Body of pancreas (tissue), 4 donors: ENCODE results near the gene IL18RAP.

Experiments used
- CTCF ChIP-seq, 7 experiments: fragments of 450-650 bp in 4 of 7; fragments of 200-600 bp in 3 of 7; sonication (generic) in 3 of 7; IDR thresholded peaks; one replicate each; pipeline ENCODE4 v1.5.1; 2016 to 2019; ENCODE audit warnings: antibody characterized with exemption in 7 of 7
- POLR2A ChIP-seq, 3 donors: fragments of 450-650 bp; IDR thresholded peaks; one replicate each; pipeline ENCODE4 v1.6.1; 2016; ENCODE audit warnings: antibody characterized with exemption in 3 of 3, mild to moderate bottlenecking in 2 of 3

- TF ChIP-seq CTCF (IDR thresholded peaks at IDR 0.05) (no peak), POLR2A (IDR thresholded peaks at IDR 0.05) (no peak)
Measured at GRCh38 chr2:102397209-102397608, 25.8 kb upstream of the IL18RAP start.
